OCI-LY1 (cell line): ENCODE results near the gene IFI27.

ENCODE experiments used
- CTCF ChIP-seq: fragments of 200-600 bp; sonication (generic), shearing (Covaris generic); IDR thresholded peaks from 2 replicates; pipeline ENCODE4 v1.5.1; 2017; ENCODE audit warnings: mild to moderate bottlenecking, antibody characterized with exemption, low read length, moderate library complexity, mixed read lengths
- EZH2 ChIP-seq: fragments of 200-600 bp; sonication (generic), shearing (Covaris generic); IDR thresholded peaks from 2 replicates; pipeline ENCODE4 v1.8.0; 2017; ENCODE audit warnings: borderline replicate concordance, mixed run types, mild to moderate bottlenecking, antibody characterized with exemption, low read length, moderate library complexity, mixed read lengths

- no peak for TF ChIP-seq CTCF
- TF ChIP-seq EZH2: no peak
These were observed 36.0 kb upstream of the IFI27 start for GRCh38 chr14:94074534-94074933.
